Measurements from ENCODE around the gene KCNJ10.

KCNJ10 gene

GRCh38 chr1:159996653-159997052 is 73.3 kb downstream of the KCNJ10 start:
- TF ChIP-seq CTCF (IDR thresholded peaks at IDR 0.05) (no peak), ZFX (IDR thresholded peaks at IDR 0.05; ENCODE audit: borderline replicate concordance) (no peak)
- no peak overlapping the region for H3K27ac ChIP-seq

- no peak for TF ChIP-seq ZFX (IDR thresholded peaks at IDR 0.05; ENCODE audit: borderline replicate concordance)
- TF ChIP-seq CTCF (IDR thresholded peaks at IDR 0.05) = no peak
- no peak overlapping the region for H3K27ac ChIP-seq
These were observed 75.1 kb downstream of the KCNJ10 start for GRCh38 chr1:159994896-159995295.

GRCh38 chr1:159993911-159994310 is 76.0 kb downstream of the KCNJ10 start:
- TF ChIP-seq CTCF (IDR thresholded peaks at IDR 0.05) (no peak), ZFX (IDR thresholded peaks at IDR 0.05; ENCODE audit: borderline replicate concordance) (no peak)
- H3K27ac ChIP-seq = no peak overlapping the region

GRCh38 chr1:159992161-159992560 is 77.8 kb downstream of the KCNJ10 start:
- TF ChIP-seq ZFX (IDR thresholded peaks at IDR 0.05; ENCODE audit: borderline replicate concordance) = no peak
- no peak for TF ChIP-seq CTCF (IDR thresholded peaks at IDR 0.05)
- no peak overlapping the region for H3K27ac ChIP-seq

- no peak overlapping the region for H3K27ac ChIP-seq
- TF ChIP-seq ZFX (IDR thresholded peaks at IDR 0.05; ENCODE audit: borderline replicate concordance) = no peak
- TF ChIP-seq CTCF (IDR thresholded peaks at IDR 0.05) = no peak
These were observed 78.4 kb downstream of the KCNJ10 start for GRCh38 chr1:159991513-159991912.

- TF ChIP-seq CTCF (IDR thresholded peaks at IDR 0.05) = no peak
- TF ChIP-seq ZFX (IDR thresholded peaks at IDR 0.05; ENCODE audit: borderline replicate concordance) = no peak
- no peak overlapping the region for H3K27ac ChIP-seq
These were observed 80.0 kb downstream of the KCNJ10 start for GRCh38 chr1:159990005-159990404.

- no peak overlapping the region for H3K27ac ChIP-seq
- TF ChIP-seq CTCF (IDR thresholded peaks at IDR 0.05) (no peak), ZFX (IDR thresholded peaks at IDR 0.05; ENCODE audit: borderline replicate concordance) (no peak)
These were observed 80.4 kb downstream of the KCNJ10 start for GRCh38 chr1:159989581-159989980.

Data from 22Rv1 (cell line).